Panc1 (cell line): ENCODE measurements around the gene SULT2B1.

Source experiments
- CTCF ChIP-seq: fragments of 450-650 bp; IDR thresholded peaks from 2 replicates; pipeline ENCODE4 v1.5.1; 2017; ENCODE audit warnings: mild to moderate bottlenecking
- REST ChIP-seq, 2 experiments: IDR thresholded peaks; 2 replicates each; pipeline ENCODE4 v1.6.1; 2011 to 2012; ENCODE audit warnings: low read depth in 2 of 2, control low read depth in 1 of 2, low read length in 1 of 2, mild to moderate bottlenecking in 1 of 2, moderate library complexity in 1 of 2; ENCODE audit not compliant: insufficient read depth in 1 of 2
- SIN3A ChIP-seq: IDR thresholded peaks from 2 replicates; pipeline ENCODE4 v1.6.1; 2012; ENCODE audit warnings: low read depth, mild to moderate bottlenecking, low read length, moderate library complexity, borderline replicate concordance; ENCODE audit not compliant: insufficient read depth

DNA sequence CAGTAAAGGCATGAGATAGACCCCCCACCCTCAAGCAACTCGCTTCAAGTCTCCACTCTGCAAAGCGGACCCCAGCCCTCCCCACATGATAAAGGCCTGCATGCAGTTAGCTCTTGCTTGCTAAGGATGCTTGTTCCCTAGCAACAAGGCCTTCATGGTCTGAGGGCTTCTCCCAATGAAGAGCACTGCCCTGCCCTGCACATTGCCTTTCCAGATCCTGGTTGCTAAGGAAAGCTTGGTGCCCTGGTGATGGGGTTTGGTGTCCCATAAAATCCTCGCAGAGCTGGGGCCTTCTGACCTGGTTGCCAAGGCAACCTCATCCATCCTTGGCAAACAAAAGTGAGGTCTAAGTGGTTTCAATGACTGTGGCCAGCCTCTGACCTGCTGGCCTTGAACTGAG, 79.3 kb downstream of the SULT2B1 start:
- no peak for TF ChIP-seq CTCF
- no peak for TF ChIP-seq REST (IDR thresholded peaks at IDR 0.05; ENCODE audit: insufficient read depth in 1 of 2, low read depth in 2 of 2, low read length in 1 of 2)
- no peak for TF ChIP-seq SIN3A
